GM12873 (cell line): ENCODE data around the gene SMARCD3.

Source experiments
- CTCF ChIP-seq: IDR thresholded peaks from 2 replicates; pipeline ENCODE4 v1.5.1; 2012; ENCODE audit warnings: low read depth, mild to moderate bottlenecking, moderate library complexity, low read length, control low read depth; ENCODE audit not compliant: insufficient read depth; ENCODE audit errors: missing control alignments

The SMARCD3 gene

DNA sequence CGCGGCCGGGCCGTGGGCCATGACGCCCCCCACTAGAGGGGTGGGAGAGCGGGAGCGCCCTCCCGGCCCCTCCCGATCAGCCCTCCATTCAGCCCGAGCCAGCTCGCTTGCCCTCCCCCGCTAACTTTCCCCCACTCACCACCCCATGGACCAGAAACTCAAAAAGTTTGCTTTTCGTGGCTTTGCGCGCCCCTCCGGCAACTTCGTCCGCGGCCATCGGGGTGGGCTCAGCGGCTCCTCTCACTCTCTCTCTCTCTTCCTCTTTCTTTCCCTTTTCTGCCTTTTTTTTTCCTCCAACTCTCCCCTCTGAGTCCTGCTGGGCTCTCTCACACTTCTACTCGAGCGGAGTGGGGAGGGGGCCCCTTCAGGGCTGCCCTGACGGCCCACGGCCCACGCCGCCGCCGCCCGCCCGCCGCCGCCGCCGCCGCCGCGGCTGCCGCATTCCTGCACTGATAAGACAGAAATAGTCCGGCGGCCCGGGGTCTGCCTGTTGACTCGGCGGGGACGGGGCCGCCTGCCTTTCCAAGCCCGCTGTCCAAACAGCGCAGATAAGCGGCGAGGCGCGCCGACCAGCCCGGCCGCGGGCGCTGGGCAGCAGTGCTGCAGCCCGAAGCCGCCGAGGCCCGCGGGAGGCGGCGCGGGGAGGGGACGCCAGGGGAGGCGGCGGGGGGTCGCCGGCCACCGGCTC, at the start of gene SMARCD3:
Gene SMARCD3, minus strand, starts transcription at position 349 of the 688 bp plus-strand sequence. Its CDS starts 132 bp downstream, at position 217.
- TF ChIP-seq CTCF, result no peak

DNA sequence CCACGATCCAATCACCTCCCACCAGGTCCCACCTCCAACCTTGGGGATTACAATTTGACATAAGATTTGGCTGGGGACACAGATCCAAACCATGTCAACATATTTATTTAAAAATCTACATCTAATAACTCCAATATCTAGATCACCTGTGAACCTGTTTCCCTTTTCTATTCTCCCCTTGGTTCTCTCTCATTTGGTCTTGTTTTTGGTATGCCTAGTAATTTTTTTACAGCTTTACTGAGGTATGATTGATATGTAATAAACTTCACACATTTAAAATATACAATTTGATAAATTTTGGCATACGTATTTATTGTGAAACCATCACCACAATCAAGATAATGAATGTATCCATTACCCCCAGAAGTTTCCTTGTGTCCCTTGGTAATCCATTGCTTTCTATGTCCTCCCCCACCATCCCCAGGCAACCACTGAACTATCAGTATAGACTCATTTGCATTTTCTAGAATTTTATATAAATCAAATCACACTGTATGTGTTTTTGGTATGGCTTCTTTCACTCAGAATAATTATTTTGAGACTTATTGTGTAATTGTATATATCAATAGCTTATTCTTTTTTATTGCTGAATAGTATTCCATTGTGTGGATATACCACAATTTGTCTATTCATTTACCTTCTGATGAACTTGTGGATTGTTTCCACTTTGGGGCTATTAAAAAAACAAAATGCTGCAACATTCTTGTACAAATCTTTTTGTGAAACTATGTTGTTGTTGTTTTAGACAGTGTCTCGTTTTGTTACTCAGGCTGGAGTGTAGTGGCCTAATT, 47.9 kb upstream of the SMARCD3 start:
- TF ChIP-seq CTCF, result no peak

- no peak for TF ChIP-seq CTCF
These were observed 44.4 kb upstream of the SMARCD3 start for GRCh38 chr7:151292850-151293249.

DNA sequence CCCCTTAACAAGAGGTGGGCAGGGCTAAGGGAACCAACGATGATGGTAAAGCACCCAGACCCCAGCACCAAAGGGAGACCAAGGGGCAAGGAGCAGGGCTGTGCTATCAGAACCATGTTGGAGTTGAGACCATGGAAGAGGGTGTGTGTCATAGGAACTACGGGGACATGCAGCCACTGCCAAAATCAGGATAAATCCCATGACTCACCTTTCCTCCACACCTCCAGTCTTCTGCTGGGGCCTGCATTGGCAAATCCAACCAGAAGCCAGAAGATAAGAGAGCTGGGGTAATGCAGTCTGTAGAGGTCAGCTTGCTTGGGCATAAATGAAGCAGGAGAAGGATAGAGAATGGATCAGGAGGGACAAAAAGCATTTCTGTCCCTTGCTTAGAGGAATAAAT, 42.7 kb upstream of the SMARCD3 start:
- TF ChIP-seq CTCF, result no peak

GRCh38 chr7:151290355-151290760, 41.9 kb upstream of the SMARCD3 start:
- TF ChIP-seq CTCF, result no peak

GRCh38 chr7:151289891-151290290, 41.4 kb upstream of the SMARCD3 start:
- no peak for TF ChIP-seq CTCF

GRCh38 chr7:151286148-151286547, 37.7 kb upstream of the SMARCD3 start:
- TF ChIP-seq CTCF, result no peak
